GM10847 (cell line): Measurements from ENCODE around the gene NUFIP1.

Source experiments
- POLR2A ChIP-seq: IDR thresholded peaks from 2 replicates; pipeline ENCODE4 v1.6.1; 2011; ENCODE audit not compliant: insufficient read length; ENCODE audit errors: extremely low read depth

NUFIP1 gene

GRCh38 chr13:44932850-44933251 lies 56.4 kb downstream of the NUFIP1 start:
- no peak for TF ChIP-seq POLR2A

DNA sequence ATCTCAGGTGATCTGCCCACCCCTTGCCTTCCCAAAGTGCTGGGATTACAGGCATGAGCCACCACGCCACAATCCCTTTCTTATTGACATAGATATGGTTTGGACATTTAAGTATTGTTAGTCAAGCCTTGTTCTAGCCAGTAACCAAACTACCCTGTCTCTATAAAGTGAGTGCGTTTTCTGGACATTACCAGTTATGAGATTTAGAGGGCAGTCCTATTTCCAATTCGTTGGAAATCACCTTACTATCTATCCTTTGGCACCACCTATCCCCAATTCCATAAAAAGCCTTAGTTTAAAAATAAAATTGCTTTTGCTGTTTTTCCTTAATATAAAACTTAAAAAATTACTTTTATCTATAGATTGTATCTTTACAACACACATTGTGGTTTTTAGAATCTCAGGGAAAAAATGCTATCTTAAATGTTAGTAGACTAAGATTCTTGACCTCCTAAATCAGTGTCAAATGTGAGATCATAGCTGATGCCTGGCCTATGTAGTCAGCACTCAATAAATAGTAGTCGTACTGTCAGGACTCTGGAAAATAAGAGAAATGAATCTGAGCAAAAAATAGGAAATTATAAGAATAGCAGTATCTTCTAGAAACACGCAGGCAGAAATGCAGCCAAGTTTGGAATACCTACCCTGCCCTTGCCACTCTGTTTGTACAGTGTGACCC lies 57.0 kb downstream of the NUFIP1 start:
- TF ChIP-seq POLR2A: no peak

- TF ChIP-seq POLR2A: no peak
These were observed 58.2 kb downstream of the NUFIP1 start for GRCh38 chr13:44930963-44931623.

DNA sequence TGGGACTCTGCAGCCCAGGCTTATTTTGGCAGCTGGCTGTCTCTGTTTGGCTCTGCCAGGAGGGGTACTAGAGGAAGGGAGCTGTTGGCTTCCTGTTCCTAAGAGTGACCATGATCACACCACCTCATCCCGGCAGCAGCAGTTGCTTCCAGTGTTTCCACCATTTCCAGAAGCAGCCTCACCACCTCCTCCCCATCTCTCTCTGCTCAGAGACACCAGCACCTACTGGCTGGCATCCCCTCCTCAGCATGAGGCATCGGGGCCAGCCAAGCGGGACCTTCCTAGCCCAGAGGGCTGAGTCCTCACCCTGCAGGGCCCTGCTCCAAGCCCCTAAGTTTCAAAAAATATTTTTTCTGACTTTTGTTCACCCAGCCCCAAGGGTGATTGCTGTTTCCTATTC lies 59.0 kb downstream of the NUFIP1 start:
- no peak for TF ChIP-seq POLR2A

GRCh38 chr13:44929692-44930091 lies 59.6 kb downstream of the NUFIP1 start:
- TF ChIP-seq POLR2A: no peak

GRCh38 chr13:44927968-44928367 lies 61.3 kb downstream of the NUFIP1 start:
- TF ChIP-seq POLR2A: no peak

GRCh38 chr13:44921931-44922758 lies 67.1 kb downstream of the NUFIP1 start:
- TF ChIP-seq POLR2A: no peak

DNA sequence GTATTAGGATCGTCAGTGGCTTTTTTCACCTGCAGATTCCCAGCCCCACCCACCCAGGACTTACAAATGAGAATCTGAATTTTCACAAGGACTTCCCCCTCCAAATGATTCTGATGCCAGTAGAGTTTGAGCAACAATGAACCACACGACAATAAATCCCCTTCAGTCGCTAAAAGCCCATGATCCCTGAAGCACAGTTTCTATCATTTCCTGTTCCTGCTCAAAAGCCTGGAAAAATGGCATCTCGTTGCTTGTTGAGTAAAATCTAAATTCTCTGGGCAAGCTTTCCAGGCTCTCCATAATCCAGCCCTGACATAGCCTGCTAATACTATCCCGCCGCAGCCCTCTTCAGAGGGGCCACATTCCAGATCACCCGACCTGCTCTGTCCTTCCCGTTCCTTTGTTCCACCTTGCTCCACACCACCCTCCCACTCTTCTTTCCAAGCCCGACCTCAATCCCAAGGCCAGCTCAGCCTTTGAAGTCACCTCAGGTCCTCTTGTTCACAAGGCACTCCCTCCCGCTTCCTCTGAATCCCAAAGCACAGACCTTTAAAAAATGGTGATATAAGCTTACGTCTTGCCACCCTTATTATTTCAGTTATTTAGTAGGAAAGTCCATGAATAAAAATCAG lies 67.9 kb downstream of the NUFIP1 start:
- TF ChIP-seq POLR2A: no peak

GRCh38 chr13:44920013-44920412 lies 69.3 kb downstream of the NUFIP1 start:
- no peak for TF ChIP-seq POLR2A

- TF ChIP-seq POLR2A: no peak
These were observed 70.0 kb downstream of the NUFIP1 start for GRCh38 chr13:44919104-44919804.

DNA sequence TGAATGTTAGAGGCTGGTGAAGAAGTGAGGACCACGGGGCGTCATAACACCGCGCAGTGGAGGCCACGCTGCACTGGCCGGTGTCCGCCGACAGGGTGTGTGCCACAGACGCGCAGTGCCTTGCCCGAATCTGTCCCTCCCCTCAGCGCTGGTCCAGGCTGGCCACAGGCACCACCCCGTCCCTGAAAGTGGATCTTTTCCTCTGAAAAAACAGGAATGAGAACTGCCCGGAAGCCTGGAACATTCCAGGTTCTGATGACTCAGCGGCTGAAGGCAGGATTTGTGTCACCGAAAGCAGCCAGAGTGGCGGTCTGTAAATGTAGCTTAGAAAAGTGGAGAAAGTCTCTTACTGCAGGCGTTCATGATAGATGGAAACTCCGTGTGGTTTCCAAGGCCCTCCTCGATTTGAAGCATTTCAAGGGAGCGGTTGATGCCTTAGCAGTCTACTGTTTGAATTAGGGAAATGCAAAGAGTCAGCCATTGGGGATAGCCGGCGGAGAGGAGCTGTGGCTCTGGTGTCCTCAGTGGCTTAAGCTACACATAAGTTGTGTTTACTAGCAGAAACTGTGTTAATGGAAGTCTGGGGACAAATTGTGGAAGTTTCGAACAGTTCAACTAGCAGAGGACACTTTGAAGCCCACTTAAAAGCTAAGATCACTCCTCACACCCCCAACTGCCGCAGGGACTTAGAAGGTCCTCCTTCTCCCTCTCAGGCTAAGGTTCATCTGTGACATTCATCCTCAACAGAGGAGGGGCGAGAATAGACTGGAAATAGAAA lies 70.8 kb downstream of the NUFIP1 start:
- TF ChIP-seq POLR2A: no peak

- no peak for TF ChIP-seq POLR2A
These were observed 71.5 kb downstream of the NUFIP1 start for GRCh38 chr13:44917589-44918325.

DNA sequence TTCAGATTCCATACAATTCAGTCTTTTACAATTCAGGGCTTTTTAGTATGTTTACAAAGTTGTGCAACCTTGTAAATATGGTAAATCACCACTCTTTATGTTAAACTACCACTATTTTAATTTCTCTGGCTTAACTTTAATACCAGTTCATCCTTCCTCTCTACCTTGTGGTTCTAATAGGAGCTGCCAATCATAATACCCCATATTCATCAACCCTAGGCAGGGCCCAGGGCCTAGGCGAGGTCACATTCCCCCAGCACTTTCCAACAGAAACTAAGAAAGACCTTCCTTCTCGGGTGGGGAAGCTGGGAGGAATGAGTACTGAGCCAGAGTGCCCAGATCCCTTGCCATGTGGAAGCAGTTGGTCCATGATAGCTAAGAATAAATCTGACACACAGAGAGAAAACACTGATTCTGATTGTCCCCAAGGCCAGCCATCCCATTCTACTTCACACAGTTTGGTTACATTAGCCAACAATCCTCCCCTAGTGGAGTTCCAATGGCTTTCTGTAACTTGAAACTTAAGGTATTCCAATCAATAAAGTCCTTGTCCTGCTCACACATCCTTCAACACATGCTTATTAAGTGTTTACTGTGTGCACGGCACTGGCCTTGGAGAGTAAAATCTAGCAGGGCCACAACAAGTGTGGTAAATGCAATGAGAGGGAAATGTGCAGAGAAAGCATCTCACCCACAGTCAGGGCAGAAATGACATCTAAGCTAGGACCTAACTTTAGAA lies 76.8 kb downstream of the NUFIP1 start:
- TF ChIP-seq POLR2A: no peak
